Stimulated activated CD8-positive, alpha-beta memory T cell treated with anti-CD3 and anti-CD28 coated beads, Interleukin-12 subunit alpha, Interleukin-12 subunit beta, amount 100 ng/mL, for 24 hours (primary cell): ENCODE measurements around the gene RHOF.
"Not testable (repeated sequence)": the region's sequence is repeated elsewhere in the genome, so short reads cannot be mapped to it uniquely, and the experiment has no call there.

ENCODE experiments used
- DNase-seq: peaks from one replicate; pipeline ENCODE4 v3.0.0-alpha.2; 2020; ENCODE audit errors: extremely low read depth

RHOF gene

GRCh38 chr12:121748218-121748570, 45.3 kb downstream of the RHOF start:
- DNase-seq: no peak

GRCh38 chr12:121745545-121745944, 47.9 kb downstream of the RHOF start:
- DNase-seq: not testable (repeated sequence)

GRCh38 chr12:121741743-121742142, 51.7 kb downstream of the RHOF start:
- no peak for DNase-seq

GRCh38 chr12:121740847-121741246, 52.6 kb downstream of the RHOF start:
- DNase-seq: no peak

GRCh38 chr12:121738340-121738858, 55.1 kb downstream of the RHOF start:
- no peak for DNase-seq

- DNase-seq: no peak
Observed at GRCh38 chr12:121733849-121734248, 59.6 kb downstream of the RHOF start.

GRCh38 chr12:121731473-121731872, 62.0 kb downstream of the RHOF start:
- DNase-seq: no peak

- DNase-seq: no peak
Observed at GRCh38 chr12:121729021-121729420, 64.5 kb downstream of the RHOF start.
